Mucosa of gallbladder (tissue), 1 donor: ENCODE measurements around the gene GNRHR. TPM values are rescaled to one million over a fixed set of nuclear protein-coding genes. Genes with fewer than 3 reads are reported as not detected.
"Not testable (repeated sequence)": the region's sequence is repeated elsewhere in the genome, so short reads cannot be mapped to it uniquely, and the experiment has no call there.

Experiments used
- DNase-seq: peaks from one replicate; pipeline ENCODE4 v3.0.0-alpha.2; 2020; ENCODE audit warnings: low spot score
- total RNA-seq: library from RNA; stranded (reverse); gene quantifications from one replicate; pipeline ENCODE4 v1.2.1, GENCODE V29; 2021
- donor health status: DM: no; HTN: no; CAD: no.

GNRHR gene, protein sequence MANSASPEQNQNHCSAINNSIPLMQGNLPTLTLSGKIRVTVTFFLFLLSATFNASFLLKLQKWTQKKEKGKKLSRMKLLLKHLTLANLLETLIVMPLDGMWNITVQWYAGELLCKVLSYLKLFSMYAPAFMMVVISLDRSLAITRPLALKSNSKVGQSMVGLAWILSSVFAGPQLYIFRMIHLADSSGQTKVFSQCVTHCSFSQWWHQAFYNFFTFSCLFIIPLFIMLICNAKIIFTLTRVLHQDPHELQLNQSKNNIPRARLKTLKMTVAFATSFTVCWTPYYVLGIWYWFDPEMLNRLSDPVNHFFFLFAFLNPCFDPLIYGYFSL
- total RNA-seq, result not detected

DNA sequence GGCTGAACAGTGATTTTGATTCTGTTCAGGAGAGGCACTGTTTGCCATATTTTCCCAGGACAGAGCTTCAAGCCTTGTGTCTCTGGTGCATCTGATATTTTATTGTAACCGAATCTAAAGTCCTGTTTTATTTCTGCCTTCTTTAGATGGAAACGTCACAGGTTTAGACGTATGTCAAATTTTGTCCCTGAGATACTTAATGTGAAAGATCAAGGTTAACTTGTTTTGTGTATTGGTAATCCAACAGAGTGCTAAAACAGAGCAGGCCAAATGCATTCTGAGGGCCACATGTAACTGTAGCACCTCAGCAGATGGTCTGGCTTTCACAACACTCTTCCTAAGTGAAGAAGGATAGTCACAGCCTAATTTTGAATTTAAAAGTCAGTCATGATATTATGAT is at the start of gene GNRHR:
Gene GNRHR (minus strand): TSS at position 101 of the 400 bp plus-strand sequence. CDS start 53 bp downstream, at position 48.
- DNase-seq, result no peak

DNA sequence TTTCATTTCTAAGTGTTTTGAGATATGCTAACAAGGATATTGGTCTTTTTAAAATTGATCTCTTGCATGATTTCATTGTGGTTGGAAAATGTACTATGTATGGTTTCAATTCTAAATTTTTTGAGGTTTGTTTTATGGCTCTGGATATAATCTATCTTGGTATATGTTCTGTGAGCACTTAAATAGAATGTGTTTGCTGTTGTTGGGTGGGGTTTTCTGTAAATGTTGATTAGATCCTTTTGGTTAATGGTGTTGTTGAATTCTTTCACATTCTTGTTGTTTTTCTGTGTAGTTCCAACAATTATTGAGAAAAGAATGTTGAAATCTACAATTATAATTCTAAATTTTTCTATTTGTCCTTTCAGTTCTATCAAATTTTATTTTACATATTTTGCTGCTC is 42.6 kb upstream of the GNRHR start:
- no peak for DNase-seq

DNA sequence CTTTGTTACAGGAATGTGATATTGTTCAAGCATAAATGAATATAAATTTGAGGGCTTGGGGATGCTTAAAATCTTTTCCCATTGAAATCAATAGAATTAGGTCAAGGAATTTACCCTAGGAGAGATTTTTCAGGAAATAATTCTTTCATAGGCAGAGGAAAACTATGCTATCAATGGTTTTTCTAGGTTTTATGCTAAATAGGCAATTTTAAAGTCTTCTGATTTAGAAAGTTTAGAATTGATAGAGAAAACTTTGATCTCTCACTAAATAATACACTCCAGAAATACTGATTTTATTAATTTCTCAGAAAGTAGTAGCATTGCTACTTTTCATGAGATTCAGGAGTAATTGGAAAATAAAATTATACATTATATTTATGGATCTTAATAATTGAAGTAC is 36.5 kb upstream of the GNRHR start:
- DNase-seq, result no peak

DNA sequence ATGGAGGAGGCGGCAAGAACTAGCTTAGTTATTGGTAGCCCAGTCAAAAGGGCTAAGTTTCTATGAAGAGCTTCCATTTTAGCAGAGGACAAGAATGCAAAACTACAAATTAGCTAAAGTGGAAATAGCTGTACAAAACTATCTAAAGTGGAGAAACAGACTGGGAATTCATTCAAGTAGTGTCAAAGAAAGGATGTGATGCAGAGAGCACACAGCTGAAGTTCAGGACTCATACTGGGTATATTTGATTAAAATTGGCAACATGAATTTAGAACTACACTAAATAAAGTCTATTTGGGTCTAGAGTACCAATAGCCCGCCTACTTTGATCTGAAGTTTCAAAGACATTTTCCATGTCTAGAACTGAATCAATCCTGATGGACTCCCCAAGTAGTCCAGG is 33.1 kb upstream of the GNRHR start:
- DNase-seq, result no peak

DNA sequence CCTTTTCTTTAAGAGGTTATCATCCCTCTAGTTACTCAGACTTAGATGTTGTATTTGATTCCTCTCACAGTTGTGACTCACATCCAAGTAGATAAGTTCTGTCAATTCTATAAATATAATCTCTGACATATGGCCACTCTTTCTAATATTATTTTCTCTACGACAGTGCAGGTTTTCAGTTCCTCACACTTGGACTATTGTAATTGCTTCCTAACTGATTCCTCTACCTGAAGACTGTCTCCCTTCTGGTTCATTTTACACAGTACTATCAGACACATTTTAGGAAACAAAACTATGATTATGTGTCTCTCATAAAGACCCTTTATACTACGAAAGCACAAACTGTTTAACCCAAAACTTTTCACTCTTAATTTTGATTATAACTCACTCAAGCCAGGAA is 31.3 kb upstream of the GNRHR start:
- no peak for DNase-seq

DNA sequence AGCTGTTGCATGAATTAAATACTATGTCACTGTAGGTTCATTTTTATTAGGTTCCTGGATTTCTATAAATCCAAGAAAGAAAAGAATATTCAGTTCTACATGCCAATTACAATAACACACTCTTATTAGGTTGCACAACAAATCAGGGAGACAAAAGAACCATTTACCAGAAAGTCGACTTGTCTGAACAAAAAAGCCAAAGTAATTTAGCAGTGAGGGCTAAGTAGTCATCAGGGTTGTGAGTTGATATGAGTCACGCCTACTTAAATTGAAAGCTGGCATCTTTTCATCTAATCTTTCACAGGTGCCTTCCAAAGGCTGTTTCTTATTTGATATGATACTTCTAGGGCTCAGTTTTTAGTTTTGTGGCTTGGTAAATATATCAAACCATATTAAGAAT is 25.4 kb upstream of the GNRHR start:
- no peak for DNase-seq

DNA sequence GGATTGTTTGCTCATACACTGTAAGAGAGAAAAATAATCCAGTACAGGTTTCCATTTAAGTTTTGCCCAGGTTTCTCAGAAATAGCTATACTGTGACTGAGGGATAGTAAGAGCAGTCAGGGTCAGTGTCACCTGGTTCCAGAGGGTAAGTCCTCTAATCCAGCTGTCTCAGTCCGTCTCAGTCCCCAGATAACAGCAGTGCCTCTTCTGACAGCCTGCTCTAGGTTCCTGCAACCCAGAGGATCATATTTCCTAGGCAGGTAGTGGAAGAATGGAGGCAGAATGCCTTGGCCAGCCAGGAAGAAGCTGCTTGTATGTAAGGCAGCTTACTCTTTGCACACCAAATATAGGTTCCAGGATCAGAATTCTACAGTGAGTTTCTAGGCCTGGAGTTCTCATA is 22.6 kb upstream of the GNRHR start:
- DNase-seq, result no peak

DNA sequence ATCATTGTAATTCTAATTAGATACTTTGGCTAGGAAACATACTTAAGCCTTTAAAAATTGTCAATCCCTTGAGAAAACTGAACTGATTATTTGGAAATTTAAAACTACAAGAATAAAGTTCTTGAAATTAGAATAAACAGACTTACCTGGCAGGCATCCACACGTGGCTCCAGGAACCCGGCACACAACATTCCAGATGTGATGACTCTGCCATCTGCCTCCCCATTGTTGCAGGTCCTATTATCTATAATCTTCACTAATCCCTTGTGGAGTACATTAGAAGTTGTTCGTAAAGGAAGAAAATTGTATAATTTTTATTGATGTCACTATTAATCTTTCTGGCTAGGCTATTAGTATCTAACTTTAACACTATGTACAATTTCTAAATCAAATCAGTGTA is 16.2 kb upstream of the GNRHR start:
- no peak for DNase-seq

DNA sequence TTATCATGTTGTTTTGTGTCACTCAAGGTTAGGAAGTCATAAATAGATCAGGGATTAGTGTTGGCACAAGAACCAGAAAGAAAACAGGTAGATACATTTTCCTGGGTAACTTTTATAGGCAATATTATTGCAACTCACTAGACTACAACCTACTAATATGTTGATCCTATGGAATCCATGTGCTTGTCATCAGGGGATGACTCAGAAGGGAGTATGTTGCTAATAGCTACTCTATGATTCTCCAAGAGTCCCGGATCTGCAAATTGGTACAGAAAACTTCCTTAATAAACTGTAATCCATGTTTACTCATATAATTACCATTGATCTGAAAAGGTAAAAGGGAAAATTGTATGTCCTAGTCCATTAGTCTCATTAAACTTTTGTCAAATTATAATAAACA is 11.7 kb upstream of the GNRHR start:
- no peak for DNase-seq

DNA sequence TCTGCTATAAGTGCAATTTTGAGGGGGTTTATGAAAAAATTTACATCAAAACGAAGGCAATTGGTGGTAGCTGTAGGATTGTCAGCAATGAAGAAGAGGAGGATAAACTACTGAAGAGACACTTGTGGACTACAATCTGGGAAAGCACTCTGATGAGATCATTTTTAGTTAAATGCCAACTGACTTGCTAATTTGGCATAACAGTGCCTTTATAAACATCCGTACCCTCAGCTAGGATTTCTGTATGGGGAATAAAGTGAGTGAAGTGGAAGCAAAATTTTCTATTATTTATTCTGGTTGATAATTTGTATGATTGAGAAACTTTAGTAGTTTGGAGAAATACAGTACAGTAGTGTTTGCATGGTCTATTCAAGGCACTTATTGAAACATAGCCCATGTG is 11.2 kb upstream of the GNRHR start:
- no peak for DNase-seq

DNA sequence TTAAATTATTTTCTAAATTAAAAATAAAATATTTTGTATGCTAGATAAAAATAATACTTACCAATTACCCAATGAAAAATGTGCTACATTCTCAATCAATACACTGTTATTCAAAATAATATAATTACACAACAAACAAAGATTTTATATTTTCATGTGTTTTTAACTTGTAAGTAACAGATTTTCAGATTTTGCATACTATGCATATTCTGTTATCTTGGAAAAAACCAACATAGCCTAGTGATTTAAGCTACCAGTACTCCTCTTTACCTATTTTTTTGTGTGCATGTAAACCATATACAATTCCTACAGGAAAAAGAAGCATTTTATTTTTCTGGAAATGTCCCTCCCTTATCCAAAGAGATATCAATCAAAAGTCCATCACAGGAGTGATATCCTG is 10.0 kb upstream of the GNRHR start:
- no peak for DNase-seq

DNA sequence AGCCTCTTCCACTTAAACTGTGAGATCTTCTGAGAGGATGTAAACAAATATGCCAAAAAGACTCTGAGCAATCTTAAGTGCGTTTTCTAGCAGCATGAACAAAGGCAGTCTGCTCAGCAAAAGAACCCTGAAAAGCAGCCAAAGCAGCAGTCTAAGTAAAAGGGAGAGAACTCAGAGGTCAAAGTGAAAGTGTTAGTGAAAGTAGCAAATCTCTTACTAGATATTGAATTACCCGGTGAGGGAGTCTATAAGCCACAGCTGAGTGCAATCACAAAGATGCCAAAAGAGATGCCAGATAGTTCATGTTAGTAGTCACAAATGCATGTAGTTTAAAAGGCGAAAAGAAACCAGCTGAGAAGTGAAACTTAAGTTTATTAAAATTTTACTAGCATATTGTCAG is 7.9 kb upstream of the GNRHR start:
- no peak for DNase-seq

DNA sequence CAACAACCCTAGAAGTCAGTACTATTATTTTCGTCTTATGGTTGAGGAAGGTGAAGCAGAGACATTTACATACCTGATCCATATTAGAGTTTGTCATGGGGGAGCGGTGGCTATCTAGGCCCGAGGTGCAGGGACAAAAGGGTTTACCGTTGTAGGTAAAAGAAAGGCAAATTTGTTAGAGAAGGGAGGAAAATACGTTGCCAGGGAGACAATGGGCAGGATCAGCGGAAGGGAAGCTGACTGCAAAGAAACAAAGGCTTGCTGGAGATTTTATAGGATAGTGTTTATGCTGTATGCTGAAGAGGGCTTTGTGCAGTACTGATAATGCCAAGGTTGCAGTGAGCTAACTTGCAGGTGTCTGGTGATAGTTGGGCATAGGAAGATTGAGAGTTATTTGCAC is 2.8 kb upstream of the GNRHR start:
- not testable (repeated sequence) for DNase-seq

DNA sequence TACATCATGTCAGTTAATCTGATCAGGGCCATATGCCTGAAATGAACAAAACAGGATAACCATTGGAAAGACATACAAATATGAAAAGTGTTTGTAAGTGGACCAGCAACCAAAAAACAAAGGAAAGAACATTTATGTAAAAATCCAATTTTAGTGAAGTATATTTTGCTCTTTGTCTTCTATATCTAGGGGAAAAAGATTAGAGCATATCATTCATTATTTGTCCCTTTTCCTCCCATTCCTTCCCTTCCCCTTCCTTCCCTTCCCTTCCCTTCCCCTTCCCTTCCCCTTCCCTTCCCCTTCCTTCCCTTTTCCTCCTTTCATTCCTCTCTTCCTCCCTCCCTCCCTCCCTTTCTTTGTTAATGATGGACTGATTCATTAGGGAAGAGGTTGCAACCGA is 1.8 kb upstream of the GNRHR start:
- DNase-seq, result no peak

DNA sequence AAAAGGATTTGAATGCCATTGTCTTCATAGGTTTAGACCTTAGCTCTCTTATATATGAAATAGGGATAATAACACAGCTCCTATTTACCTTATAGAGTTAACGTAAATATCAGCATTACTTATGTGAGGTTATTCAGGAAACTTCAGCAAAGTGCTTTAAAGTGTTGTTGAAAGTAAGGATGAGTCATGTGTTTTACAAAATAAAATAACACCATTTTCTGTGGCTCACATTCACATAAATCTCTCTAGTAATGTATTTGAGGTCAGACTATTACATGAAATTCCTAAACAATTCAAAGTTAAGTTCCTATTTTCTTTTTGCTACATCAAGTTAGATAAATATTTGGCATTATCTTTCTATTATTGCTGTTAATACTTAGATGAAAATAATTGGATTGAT is 2.9 kb downstream of the GNRHR start:
- no peak for DNase-seq

DNA sequence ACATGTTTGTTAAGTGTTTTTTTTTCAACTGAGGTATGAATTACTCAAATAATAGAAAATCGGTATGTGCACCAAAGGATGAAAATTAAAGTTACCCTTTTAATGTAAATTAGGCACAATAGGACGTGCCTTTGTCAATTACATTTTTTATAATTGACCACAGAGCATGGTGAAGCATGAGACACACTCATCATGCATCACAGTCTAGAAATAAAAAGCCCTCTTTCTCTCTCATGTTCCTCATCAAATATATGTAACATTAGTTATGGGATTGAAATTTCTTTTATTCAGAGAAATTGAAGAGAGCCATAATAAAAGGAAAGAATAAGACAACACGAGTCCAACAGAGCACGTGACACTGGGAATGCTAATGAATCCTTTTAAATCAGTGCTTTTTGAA is 3.5 kb downstream of the GNRHR start:
- DNase-seq, result no peak

DNA sequence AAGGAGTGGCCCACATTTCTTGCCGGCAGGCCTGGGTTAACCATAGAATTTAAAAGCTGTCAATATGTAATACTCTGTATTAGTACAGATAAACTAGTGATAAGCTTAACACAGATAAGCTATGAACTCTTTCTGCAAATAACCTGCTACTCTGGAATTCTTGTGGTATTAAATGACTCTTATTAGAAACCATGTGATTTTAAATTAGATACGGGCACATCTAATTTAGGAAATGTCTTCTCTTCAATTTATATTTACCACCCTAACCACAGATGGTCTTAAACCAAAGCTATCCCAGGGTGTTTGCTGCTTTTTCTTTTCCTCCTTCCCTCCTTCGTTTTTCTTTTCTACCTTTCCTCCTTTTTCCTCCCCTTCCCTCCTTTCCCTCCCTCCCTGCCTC is 4.9 kb downstream of the GNRHR start:
- no peak for DNase-seq

DNA sequence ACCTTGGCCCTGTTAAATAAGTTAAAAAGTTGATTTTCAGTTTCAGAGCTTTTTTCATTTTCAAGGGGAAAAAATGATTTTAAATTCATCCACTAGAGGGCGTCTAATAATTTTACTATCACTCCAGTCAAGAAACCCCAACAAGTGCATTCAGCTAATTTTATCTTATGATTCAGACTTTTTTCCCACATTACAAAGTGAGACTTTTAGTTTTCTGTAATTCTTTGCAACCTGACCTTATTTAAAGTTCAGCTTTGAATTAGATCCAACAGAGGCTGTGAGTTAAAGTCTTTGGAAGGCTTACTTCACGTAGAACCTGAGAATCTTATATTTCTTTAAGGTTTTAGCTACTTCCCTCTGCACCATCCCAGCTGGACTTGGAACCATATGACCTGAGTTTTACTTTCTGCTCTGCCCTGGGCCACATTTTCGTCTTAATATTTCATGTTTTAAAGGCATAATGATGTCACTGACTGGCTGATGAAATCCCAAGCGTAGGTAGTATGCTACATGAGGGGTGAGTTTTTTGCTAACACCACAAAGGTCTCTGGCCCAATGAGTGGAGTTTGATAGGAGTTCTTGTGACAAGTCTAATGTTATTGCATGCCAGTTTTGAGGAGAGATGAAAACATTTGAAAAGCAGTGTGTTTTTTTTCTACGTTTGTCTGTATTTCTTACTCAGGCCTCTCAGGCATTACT is 7.2 kb downstream of the GNRHR start:
- DNase-seq, result no peak

DNA sequence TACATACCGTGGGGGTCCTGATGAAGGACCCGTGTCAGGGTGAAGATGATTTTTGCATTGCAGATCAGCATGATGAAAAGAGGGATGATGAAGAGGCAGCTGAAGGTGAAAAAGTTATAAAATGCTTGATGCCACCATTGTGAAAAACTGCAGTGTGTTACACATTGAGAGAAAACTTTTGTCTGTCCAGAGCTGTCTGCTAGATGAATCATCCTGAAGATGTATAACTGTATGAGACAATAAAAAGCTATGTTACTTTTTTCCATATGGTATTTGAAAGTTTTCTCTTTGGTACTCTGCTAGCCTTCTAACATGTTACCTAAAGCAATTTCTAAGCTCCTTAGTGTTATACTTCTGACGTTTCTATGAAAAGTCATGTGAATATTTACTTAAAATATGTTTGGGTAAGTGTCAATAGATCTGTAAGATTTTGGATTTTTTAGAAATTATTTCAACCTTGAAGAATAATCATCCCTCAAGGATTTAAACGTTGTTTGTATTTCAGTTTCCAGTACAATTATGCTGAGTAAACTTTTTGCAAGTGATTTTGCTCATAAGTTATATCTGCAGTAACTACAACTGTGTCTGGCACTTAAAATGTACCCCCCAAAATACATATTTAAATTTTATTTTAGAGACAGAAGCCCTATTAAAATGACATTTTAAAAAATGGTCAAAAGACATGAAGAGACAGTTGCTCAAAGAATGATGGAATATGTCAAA is 9.5 kb downstream of the GNRHR start:
- DNase-seq, result no peak

DNA sequence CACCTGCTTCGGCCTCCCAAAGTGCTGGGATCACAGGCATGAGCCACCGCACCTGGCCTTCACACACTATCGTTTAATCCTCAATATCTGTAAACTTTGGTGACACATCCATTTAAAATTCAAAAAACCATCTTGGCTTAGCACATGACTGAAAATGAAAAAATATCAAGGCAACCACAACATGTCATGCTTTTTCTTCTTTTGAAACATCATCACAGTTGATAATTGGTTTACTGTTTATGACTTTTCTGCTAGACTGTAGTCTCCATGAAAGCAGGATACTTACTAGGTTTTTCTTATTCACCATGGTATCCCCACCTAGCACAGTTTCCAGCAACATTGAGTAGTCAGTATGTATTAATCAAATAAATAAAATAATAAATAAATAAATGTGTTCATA is 11.0 kb downstream of the GNRHR start:
- no peak for DNase-seq

DNA sequence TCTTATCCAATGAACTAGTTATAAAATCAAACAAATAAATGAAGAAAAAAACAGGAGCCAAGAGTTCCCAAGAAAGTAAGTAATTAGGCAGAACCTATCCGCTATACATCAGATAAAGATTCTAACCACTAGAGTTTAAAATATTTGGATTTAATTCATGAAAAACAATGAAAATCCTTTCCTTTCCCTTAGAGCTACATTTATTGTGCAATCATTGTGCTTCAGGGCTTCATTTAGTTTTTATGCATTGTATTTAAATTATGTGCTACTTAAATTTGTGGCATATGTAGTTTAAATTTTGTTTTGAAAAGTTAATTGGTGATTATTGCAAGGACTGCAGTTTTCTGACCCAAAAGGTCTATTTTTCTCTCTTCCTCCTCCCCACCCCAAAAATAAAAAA is 17.9 kb downstream of the GNRHR start:
- DNase-seq, result no peak

DNA sequence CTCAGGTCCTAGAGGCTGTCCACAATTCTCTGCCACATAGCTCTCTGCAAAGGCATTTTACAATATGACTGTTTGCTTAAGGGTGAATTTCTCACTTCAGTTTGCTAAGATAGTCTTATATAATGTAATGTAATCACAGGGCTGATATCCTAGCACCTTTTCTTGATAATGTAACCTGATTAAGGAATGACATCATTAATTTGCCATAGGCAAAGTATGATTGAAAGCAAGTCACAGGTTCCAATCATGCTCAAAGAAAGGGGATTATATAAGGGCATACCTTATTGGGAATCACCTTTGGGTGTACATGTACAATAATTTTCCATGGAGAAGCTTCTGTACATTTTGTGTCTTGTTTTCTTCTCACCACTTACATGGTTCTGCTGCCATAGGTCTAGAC is 18.9 kb downstream of the GNRHR start:
- no peak for DNase-seq

DNA sequence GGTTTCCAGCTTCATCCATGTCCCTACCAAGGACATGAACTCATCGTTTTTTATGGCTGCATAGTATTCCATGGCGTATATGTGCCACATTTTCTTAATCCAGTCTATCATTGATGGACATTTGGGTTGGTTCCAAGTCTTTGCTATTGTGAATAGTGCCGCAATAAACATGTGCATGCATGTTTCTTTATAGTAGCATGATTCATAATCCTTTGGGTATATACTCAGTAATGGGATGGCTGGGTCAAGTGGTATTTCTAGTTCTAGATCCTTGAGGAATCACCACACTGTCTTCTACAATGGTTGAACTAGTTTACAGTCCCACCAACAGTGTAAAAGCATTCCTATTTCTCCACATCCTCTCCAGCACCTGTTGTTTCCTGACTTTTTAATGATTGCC is 23.7 kb downstream of the GNRHR start:
- DNase-seq, result not testable (repeated sequence)
